BE2C (cell line): ENCODE data around the gene DPP4.

ENCODE experiments used
- DNase-seq: peaks from one replicate; pipeline ENCODE4 v3.0.0-alpha.2; 2020
- H3K27me3 ChIP-seq: fragments of 250-450 bp; sonication (Bioruptor Pico); 2 replicates; pipeline ENCODE4 v1.5.1; 2020; ENCODE audit warnings: mild to moderate bottlenecking
- H3K36me3 ChIP-seq: fragments of 250-450 bp; sonication (Bioruptor Pico); 2 replicates; pipeline ENCODE4 v1.5.1; 2020; ENCODE audit warnings: mild to moderate bottlenecking
- H3K4me1 ChIP-seq: fragments of 250-450 bp; sonication (Bioruptor Pico); 2 replicates; pipeline ENCODE4 v1.5.1; 2020
- H3K4me3 ChIP-seq: 2 replicates; pipeline ENCODE4 v1.5.1; 2011; ENCODE audit warnings: low read depth, low read length
- H3K9me3 ChIP-seq: fragments of 250-450 bp; sonication (Bioruptor Pico); 2 replicates; pipeline ENCODE4 v1.5.1; 2020
- CTCF ChIP-seq: IDR thresholded peaks from 2 replicates; pipeline ENCODE4 v1.5.1; 2012; ENCODE audit warnings: mild to moderate bottlenecking, low read depth, low read length

DPP4 gene

DNA sequence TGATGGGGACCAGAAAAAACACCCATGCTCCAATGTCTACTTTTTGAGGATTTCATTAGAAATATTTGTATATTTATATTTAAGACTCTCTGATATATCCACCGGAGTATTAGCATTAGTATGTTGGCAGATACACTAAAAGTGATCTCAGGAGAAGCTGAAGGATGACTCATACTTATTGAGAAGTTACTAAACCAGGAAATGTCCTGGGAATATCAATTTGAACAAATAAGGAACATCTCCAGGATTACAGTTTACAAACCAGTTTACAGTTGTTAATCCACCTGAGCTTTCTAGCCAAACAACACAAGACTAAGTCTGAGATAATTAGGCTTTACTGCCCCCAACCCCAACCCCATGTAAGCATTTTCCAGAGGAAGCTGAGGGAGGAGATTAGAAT is 16.1 kb upstream of the DPP4 start:
- no peak for TF ChIP-seq CTCF
- Histone ChIP-seq H3K4me3 (no peak overlapping the region), H3K36me3 (no peaks in the 10 kb centered on the region), H3K27me3 (no peaks in the 10 kb centered on the region), H3K9me3 (no peaks in the 10 kb centered on the region), H3K4me1 (no peaks in the 10 kb centered on the region)
- DNase-seq = no peak

DNA sequence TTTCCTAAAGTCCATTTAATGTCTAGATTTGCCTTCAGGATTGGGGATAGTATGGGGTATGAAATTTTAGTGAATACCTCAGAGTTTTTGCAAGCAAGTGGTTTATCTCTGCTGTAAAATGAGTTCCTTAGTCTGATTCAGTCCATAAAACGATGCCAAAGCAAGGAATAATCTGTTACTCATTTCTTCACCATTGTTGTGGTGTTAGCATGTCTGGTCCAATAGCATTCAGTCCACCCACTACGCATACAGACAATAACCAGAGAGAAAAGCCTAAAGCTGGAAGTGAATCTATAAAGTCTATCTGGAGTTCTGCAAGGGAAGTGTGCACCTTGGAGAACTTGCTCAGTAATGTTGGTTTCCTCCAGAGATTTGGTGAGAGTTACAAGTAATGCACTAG is 12.9 kb upstream of the DPP4 start:
- H3K4me3 ChIP-seq = no peak overlapping the region
- no peaks in the 10 kb centered on the region for H3K4me1 ChIP-seq
- no peak for TF ChIP-seq CTCF
- DNase-seq = no peak
- H3K9me3 ChIP-seq = no peaks in the 10 kb centered on the region
- H3K36me3 ChIP-seq = no peaks in the 10 kb centered on the region
- no peaks in the 10 kb centered on the region for H3K27me3 ChIP-seq

GRCh38 chr2:162085090-162085891 is 11.3 kb upstream of the DPP4 start:
- Histone ChIP-seq H3K36me3 (no peaks in the 10 kb centered on the region), H3K4me1 (no peaks in the 10 kb centered on the region), H3K4me3 (no peak overlapping the region), H3K27me3 (no peaks in the 10 kb centered on the region), H3K9me3 (no peaks in the 10 kb centered on the region)
- TF ChIP-seq CTCF = no peak
- DNase-seq = no peak

GRCh38 chr2:162084536-162084935 is 10.5 kb upstream of the DPP4 start:
- no peak for DNase-seq
- Histone ChIP-seq H3K4me1 (no peaks in the 10 kb centered on the region), H3K4me3 (no peak overlapping the region), H3K27me3 (no peaks in the 10 kb centered on the region), H3K36me3 (no peaks in the 10 kb centered on the region), H3K9me3 (no peaks in the 10 kb centered on the region)
- TF ChIP-seq CTCF = no peak

DNA sequence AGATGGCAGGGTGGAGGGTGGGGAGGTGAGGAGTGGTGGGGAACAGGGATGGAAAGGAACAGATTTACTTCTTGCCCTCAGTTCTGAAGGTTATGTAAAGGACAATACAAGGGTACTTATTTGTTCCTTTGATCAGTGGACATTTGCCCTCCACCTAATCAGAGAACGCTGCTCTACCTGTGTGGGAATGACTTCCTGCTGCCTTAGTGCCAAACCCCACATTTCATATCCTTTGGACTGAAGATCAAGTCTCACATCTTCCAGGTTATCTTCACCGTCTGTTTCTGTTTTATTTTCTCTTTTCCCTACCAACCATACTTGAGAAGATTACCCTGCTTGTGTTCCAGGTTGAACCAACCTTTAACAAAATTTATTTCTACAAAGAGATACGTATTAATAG is 8.7 kb upstream of the DPP4 start:
- Histone ChIP-seq H3K4me1 (no peaks in the 10 kb centered on the region), H3K27me3 (no peaks in the 10 kb centered on the region), H3K36me3 (no peaks in the 10 kb centered on the region), H3K4me3 (no peak overlapping the region), H3K9me3 (no peaks in the 10 kb centered on the region)
- TF ChIP-seq CTCF = no peak
- no peak for DNase-seq

- Histone ChIP-seq H3K9me3 (no peaks in the 10 kb centered on the region), H3K36me3 (no peaks in the 10 kb centered on the region), H3K27me3 (no peaks in the 10 kb centered on the region), H3K4me1 (no peaks in the 10 kb centered on the region), H3K4me3 (no peak overlapping the region)
- DNase-seq = no peak
- TF ChIP-seq CTCF = no peak
Observed at GRCh38 chr2:162082036-162082435, 8.0 kb upstream of the DPP4 start.
